Stimulated activated effector memory CD8-positive, alpha-beta T cell treated with anti-CD3 and anti-CD28 coated beads, Interleukin-12 subunit alpha, Interleukin-12 subunit beta, amount 100 ng/mL, for 72 hours (primary cell): ENCODE measurements around the gene ZNF428.
"Not testable (repeated sequence)": the region's sequence is repeated elsewhere in the genome, so short reads cannot be mapped to it uniquely, and the experiment has no call there.

Experiments used
- ATAC-seq: fragments of 150-1000 bp; cut with Tn5 transposase; 2 replicates; pipeline ENCODE4 v1.10.0; 2021
- DNase-seq, 2 donors: peaks; one replicate each; pipeline ENCODE4 v3.0.0; 2021 to 2022; ENCODE audit warnings: low spot score in 2 of 2
- H3K27ac Mint-ChIP-seq: one replicate; pipeline ENCODE4 v1.8.0; 2022; ENCODE audit warnings: mild to moderate bottlenecking, mixed read lengths
- H3K36me3 Mint-ChIP-seq: one replicate; pipeline ENCODE4 v1.8.0; 2022; ENCODE audit warnings: mild to moderate bottlenecking, mixed read lengths
- H3K4me1 Mint-ChIP-seq: one replicate; pipeline ENCODE4 v1.8.0; 2022; ENCODE audit warnings: mixed read lengths
- H3K4me3 Mint-ChIP-seq: one replicate; pipeline ENCODE4 v1.8.0; 2022; ENCODE audit warnings: mild to moderate bottlenecking, mixed read lengths
- H3K9me3 Mint-ChIP-seq: one replicate; pipeline ENCODE4 v1.8.0; 2022; ENCODE audit warnings: mixed read lengths

Gene ZNF428

GRCh38 chr19:43610493-43610892 lies 8.9 kb downstream of the ZNF428 start:
- ATAC-seq: no peak
- H3K4me3 Mint-ChIP-seq: no peak overlapping the region
- peaks cover 23% of the 10 kb centered on the region for H3K36me3 Mint-ChIP-seq

GRCh38 chr19:43609872-43610271 lies 9.6 kb downstream of the ZNF428 start:
- peaks cover 38% of the 10 kb centered on the region for H3K4me1 Mint-ChIP-seq
- peak overlapping the region; percentile 80 for H3K27ac Mint-ChIP-seq
- ATAC-seq (no peak), DNase-seq (no peak)
- H3K9me3 Mint-ChIP-seq: no peaks in the 10 kb centered on the region
- H3K36me3 Mint-ChIP-seq: peaks cover 24% of the 10 kb centered on the region
- H3K4me3 Mint-ChIP-seq: no peak overlapping the region

More at GRCh38 chr19:43610493-43610892, 8.9 kb downstream of the ZNF428 start:
- Mint-ChIP-seq H3K9me3 (no peaks in the 10 kb centered on the region), H3K4me1 (peaks cover 39% of the 10 kb centered on the region), H3K27ac (peak overlapping the region; percentile 89)
- DNase-seq: no peak

DNA sequence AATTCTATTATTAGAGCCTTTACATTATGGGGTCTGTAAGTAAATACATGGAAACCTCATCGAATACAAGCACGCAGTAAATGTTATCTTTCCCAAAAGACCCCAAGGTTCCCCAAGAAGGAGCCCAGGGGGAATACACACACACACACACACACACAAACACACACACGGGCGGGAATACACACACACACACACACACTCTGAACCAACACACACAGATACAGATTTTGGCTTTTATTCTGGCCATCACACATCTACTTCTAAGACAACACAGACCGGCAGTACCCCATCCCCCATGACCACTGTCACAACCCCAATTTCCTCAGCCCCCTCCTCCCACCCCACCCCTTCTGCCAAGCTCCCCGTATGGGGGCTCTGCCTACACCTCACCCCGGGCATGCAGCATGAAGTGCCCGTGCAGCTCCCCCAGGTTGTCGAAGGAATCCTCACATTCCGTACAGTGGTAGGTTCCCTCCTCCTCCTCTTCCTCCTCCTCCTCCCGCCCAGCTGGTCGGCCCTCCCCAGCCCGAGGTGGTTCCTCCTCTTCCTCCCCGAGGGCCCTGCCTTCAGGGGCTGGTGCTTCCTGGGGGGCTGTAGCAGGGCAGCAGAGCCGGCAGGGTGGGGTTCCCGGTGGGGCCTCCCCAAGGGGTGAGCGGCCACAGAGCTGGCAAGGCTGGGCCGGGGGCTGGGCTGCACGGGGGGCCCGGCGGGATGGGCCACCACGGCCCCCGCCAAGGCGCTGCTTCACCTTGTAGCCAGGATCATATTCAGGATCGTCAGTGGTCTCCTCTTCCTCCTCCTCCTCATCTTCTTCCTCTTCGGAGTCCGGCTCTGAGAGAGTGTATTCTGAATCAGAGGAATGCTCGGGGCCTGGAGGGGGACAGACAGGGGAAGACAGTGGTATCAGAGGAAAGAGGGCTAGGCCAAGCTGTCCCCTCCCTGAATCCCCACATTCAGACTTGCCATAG lies 11.9 kb downstream of the ZNF428 start:
- Mint-ChIP-seq H3K36me3 (peaks cover 30% of the 10 kb centered on the region), H3K27ac (peak overlapping the region; percentile 88), H3K9me3 (no peaks in the 10 kb centered on the region), H3K4me3 (no peak overlapping the region), H3K4me1 (peaks cover 25% of the 10 kb centered on the region)
- DNase-seq: no peak
- ATAC-seq: no peak

- no peak for ATAC-seq
- H3K4me3 Mint-ChIP-seq: no peak overlapping the region
- H3K9me3 Mint-ChIP-seq: no peaks in the 10 kb centered on the region
- H3K4me1 Mint-ChIP-seq: peaks cover 17% of the 10 kb centered on the region
- H3K36me3 Mint-ChIP-seq: peaks cover 31% of the 10 kb centered on the region
- peak overlapping the region; percentile 88 for H3K27ac Mint-ChIP-seq
- no peak for DNase-seq
These were observed 12.7 kb downstream of the ZNF428 start for GRCh38 chr19:43606569-43607229.

- peak overlapping the region; percentile 88 for H3K27ac Mint-ChIP-seq
- ATAC-seq: no peak
These were observed 13.4 kb downstream of the ZNF428 start for GRCh38 chr19:43605875-43606568.

DNA sequence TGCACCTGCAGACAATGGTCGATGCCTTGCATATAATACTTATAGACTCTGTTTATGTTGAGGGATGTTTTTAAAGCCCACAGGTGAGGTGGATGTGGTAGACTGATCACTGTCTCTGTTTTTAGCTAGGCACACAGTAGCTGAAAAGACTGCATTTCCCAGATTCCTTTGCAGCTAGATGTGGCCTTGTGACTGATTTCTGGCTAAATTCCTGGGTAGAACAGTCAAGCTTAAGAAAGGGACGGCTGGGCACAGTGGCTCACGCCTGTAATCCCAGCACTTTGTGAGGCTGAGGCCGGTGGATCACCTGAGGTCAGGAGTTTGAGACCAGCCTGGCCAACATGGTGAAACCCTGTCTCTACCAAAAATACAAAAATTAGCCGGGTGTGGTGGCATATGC lies 19.1 kb downstream of the ZNF428 start:
- H3K36me3 Mint-ChIP-seq: peaks cover 67% of the 10 kb centered on the region

More at GRCh38 chr19:43605875-43606568, 13.4 kb downstream of the ZNF428 start:
- no peak overlapping the region for H3K4me3 Mint-ChIP-seq
- no peak for DNase-seq
- peaks cover 13% of the 10 kb centered on the region for H3K4me1 Mint-ChIP-seq
- H3K36me3 Mint-ChIP-seq: peaks cover 37% of the 10 kb centered on the region
- H3K9me3 Mint-ChIP-seq: no peaks in the 10 kb centered on the region

GRCh38 chr19:43599635-43600295 lies 19.7 kb downstream of the ZNF428 start:
- no peak for ATAC-seq
- H3K36me3 Mint-ChIP-seq: peaks cover 73% of the 10 kb centered on the region
- H3K27ac Mint-ChIP-seq: peak overlapping the region; percentile 14

More for the DNA sequence above, 19.1 kb downstream of the ZNF428 start:
- Mint-ChIP-seq H3K4me1 (peaks cover 28% of the 10 kb centered on the region), H3K27ac (peak overlapping the region; percentile 14)
- not testable (repeated sequence) for H3K4me3 Mint-ChIP-seq, ATAC-seq, DNase-seq, H3K9me3 Mint-ChIP-seq

GRCh38 chr19:43598445-43599240 lies 20.8 kb downstream of the ZNF428 start:
- peaks cover 33% of the 10 kb centered on the region for H3K4me1 Mint-ChIP-seq
- peak overlapping the region; percentile 95 for H3K4me3 Mint-ChIP-seq
- peaks cover 80% of the 10 kb centered on the region for H3K36me3 Mint-ChIP-seq
- no peak for DNase-seq
- peak overlapping the region; percentile 69 for H3K27ac Mint-ChIP-seq
- no peaks in the 10 kb centered on the region for H3K9me3 Mint-ChIP-seq
- ATAC-seq: no peak

More at GRCh38 chr19:43599635-43600295, 19.7 kb downstream of the ZNF428 start:
- H3K4me3 Mint-ChIP-seq: no peak overlapping the region
- no peak for DNase-seq
- H3K9me3 Mint-ChIP-seq: no peaks in the 10 kb centered on the region
- peaks cover 28% of the 10 kb centered on the region for H3K4me1 Mint-ChIP-seq

DNA sequence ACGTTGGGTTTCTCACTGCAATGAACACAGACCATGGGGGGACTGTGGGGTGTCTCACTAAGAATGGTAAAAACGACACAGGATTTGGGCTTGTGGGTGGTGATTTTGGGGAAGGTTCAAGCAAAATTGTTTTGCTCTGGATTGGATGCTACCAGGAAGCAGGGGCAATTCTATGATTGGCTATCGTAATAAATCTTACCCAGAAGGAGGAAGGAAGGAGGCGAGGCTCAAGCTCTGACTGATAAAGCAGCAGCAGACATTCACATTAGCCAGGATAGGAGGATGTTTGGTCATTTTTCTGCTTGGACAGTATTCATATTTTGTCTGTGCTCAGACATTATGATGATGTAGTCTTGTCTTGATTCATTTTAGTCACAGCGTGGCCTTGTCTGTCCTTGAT lies 21.6 kb downstream of the ZNF428 start:
- peak overlapping the region; percentile 95 for H3K4me3 Mint-ChIP-seq
- ATAC-seq (no peak), DNase-seq (no peak)
- peaks cover 82% of the 10 kb centered on the region for H3K36me3 Mint-ChIP-seq
- H3K27ac Mint-ChIP-seq: peak overlapping the region; percentile 100
- no peaks in the 10 kb centered on the region for H3K9me3 Mint-ChIP-seq
- peaks cover 39% of the 10 kb centered on the region for H3K4me1 Mint-ChIP-seq

- peaks cover 39% of the 10 kb centered on the region for H3K4me1 Mint-ChIP-seq
- DNase-seq (peak in 1 of 2 donors; percentile 56), ATAC-seq (no peak)
- H3K27ac Mint-ChIP-seq: peak overlapping the region; percentile 100
- H3K4me3 Mint-ChIP-seq: peak overlapping the region; percentile 95
- peaks cover 80% of the 10 kb centered on the region for H3K36me3 Mint-ChIP-seq
- no peaks in the 10 kb centered on the region for H3K9me3 Mint-ChIP-seq
These were observed 22.5 kb downstream of the ZNF428 start for GRCh38 chr19:43596842-43597461.

DNA sequence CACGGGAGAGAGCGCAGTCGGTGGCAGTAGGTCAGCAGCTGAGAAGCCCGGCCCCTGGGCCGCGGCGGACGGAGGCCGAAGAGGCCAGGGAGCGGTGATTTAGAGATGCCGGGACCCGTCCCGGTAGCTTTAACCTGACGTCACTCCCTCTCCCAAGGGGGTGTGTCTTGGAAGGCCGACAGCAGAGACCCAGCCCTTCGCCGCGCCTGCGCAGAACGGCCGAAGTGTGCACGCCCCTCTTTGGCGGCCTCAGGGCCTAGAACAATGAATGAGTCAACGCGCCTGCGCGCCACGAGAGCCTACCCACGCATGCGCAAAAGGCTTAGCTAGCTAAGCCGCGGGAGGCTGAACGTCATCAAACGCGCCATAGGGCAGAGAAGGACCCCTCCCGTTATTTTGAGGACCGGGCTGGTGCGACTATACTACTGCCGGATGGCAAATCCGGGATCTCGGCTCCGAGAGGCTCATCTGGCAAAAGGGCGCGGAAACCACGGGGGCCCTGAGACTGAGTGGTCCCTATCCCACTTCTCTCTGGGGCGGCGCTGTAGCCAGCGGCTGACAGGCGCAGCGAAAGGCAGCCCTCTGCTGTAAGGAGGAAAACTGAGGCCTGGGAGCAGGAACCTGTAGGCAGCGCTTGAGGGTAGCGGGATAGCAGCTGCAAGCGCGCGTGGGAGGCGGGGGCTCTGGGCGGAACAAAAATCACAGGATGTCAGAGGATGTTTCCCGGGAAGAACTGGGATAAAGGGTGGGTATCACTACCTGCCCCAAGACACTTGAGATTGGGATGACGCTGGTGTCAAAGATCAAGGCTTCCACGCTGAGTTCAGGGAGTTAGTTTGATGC lies 23.2 kb downstream of the ZNF428 start, which contains the start of the genes IRGQ and ZNF576:
IRGQ (minus strand) TSS at position 136 of the 843 bp plus-strand sequence. CDS start 796 bp downstream, outside the sequence.
ZNF576 (plus strand) TSS at position 597 of the 843 bp plus-strand sequence. CDS start 514 bp downstream, outside the sequence.
- peak within 1 kb of the TSS; percentile 95 for H3K4me3 Mint-ChIP-seq
- ATAC-seq: peak; percentile 85
- no peaks in the 10 kb centered on the region for H3K9me3 Mint-ChIP-seq
- peak; percentile 100 for DNase-seq
- peaks cover 80% of the 10 kb centered on the region for H3K36me3 Mint-ChIP-seq
- peak within 1 kb of the TSS; percentile 100 for H3K27ac Mint-ChIP-seq
- peaks cover 39% of the 10 kb centered on the region for H3K4me1 Mint-ChIP-seq

DNA sequence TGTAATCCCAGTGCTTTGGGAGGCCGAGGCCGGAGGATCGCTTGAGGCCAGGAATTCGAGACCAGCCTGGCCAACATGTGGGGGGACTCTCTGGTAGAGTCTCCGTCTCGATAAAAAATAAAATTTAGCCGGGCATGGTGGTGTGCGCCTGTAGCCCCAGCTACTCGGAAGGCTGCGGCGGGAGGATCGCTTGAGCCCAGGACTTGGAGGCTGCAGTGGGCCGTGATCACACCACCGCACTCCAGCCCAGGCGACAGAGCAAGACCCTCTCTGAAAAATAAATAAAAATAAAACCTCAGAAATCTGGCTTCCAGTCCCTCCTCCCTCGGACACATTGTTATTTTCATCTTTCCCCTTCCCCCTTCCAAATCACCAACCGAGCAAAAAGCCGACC lies 23.8 kb downstream of the ZNF428 start:
- ATAC-seq (peak; percentile 35), DNase-seq (no peak)
- peak overlapping the region; percentile 95 for H3K4me3 Mint-ChIP-seq
- peaks cover 84% of the 10 kb centered on the region for H3K36me3 Mint-ChIP-seq
- no peaks in the 10 kb centered on the region for H3K9me3 Mint-ChIP-seq
- H3K4me1 Mint-ChIP-seq: peaks cover 39% of the 10 kb centered on the region
- H3K27ac Mint-ChIP-seq: peak overlapping the region; percentile 100
